KMS-11 (cell line): ENCODE measurements around the gene MYH6.

Experiments
- H2AFZ ChIP-seq: fragments of 200-600 bp; sonication (generic); 2 replicates; pipeline ENCODE4 v1.6.1; 2016; ENCODE audit warnings: antibody characterized with exemption, mixed run types, low read depth
- H3K27ac ChIP-seq: fragments of 200-600 bp; sonication (generic); 2 replicates; pipeline ENCODE4 v1.6.1; 2016; ENCODE audit warnings: mild to moderate bottlenecking, mixed run types
- H3K27me3 ChIP-seq: fragments of 200-600 bp; sonication (generic); 2 replicates; pipeline ENCODE4 v1.6.1; 2017; ENCODE audit warnings: mild to moderate bottlenecking, low read depth, mixed run types, moderate library complexity; ENCODE audit not compliant: insufficient read depth
- H3K36me3 ChIP-seq: fragments of 200-600 bp; sonication (generic); 2 replicates; pipeline ENCODE4 v1.6.1; 2017; ENCODE audit warnings: mild to moderate bottlenecking, mixed run types; ENCODE audit not compliant: insufficient read depth
- H3K4me1 ChIP-seq: fragments of 200-600 bp; sonication (generic); 2 replicates; pipeline ENCODE4 v1.6.1; 2016; ENCODE audit warnings: mild to moderate bottlenecking, low read depth, mixed run types; ENCODE audit not compliant: poor library complexity, severe bottlenecking
- H3K4me2 ChIP-seq: fragments of 200-600 bp; sonication (generic); 2 replicates; pipeline ENCODE4 v1.7.0; 2016; ENCODE audit warnings: mild to moderate bottlenecking, mixed run types
- H3K4me3 ChIP-seq: fragments of 200-600 bp; sonication (generic); IDR thresholded peaks from 2 replicates; pipeline ENCODE4 v1.6.1; 2017; ENCODE audit warnings: low read depth, low read length, mixed read lengths; ENCODE audit not compliant: insufficient read depth
- H3K79me2 ChIP-seq: fragments of 200-600 bp; sonication (generic); 2 replicates; pipeline ENCODE4 v1.6.1; 2016; ENCODE audit warnings: low read depth, mixed run types; ENCODE audit not compliant: insufficient read depth
- H3K9ac ChIP-seq: fragments of 200-600 bp; sonication (generic); 2 replicates; pipeline ENCODE4 v1.6.1; 2016; ENCODE audit warnings: mild to moderate bottlenecking, mixed run types
- H4K20me1 ChIP-seq: fragments of 200-600 bp; sonication (generic); 2 replicates; pipeline ENCODE4 v1.6.1; 2016; ENCODE audit warnings: mild to moderate bottlenecking, mixed run types; ENCODE audit not compliant: insufficient read depth
- CTCF ChIP-seq: fragments of 200-600 bp; sonication (generic); conservative IDR thresholded peaks from 2 replicates; pipeline ENCODE4 v1.6.1; 2017; ENCODE audit warnings: low read depth, mild to moderate bottlenecking, antibody characterized with exemption, low read length, moderate library complexity, mixed read lengths

The MYH6 gene

GRCh38 chr14:23405096-23405495, 3.0 kb downstream of the MYH6 start:
- Histone ChIP-seq H3K27me3 (peaks cover 28% of the 10 kb centered on the region; the same call in 1 of the 2 replicates), H3K4me2 (no peak overlapping the region), H3K9ac (no peak overlapping the region), H2AFZ (no peak overlapping the region), H3K4me3 (no peak overlapping the region), H4K20me1 (no peaks in the 10 kb centered on the region), H3K36me3 (no peaks in the 10 kb centered on the region), H3K79me2 (no peaks in the 10 kb centered on the region), H3K4me1 (no peaks in the 10 kb centered on the region), H3K27ac (no peak overlapping the region)
- TF ChIP-seq CTCF: no peak

GRCh38 chr14:23404331-23404900, 3.7 kb downstream of the MYH6 start:
- Histone ChIP-seq H3K4me2 (no peak overlapping the region), H3K79me2 (no peaks in the 10 kb centered on the region), H4K20me1 (no peaks in the 10 kb centered on the region), H3K27ac (no peak overlapping the region), H3K4me3 (no peak overlapping the region), H3K27me3 (peaks cover 24% of the 10 kb centered on the region; the same call in 1 of the 2 replicates), H3K9ac (no peak overlapping the region), H3K4me1 (no peaks in the 10 kb centered on the region), H3K36me3 (no peaks in the 10 kb centered on the region), H2AFZ (no peak overlapping the region)
- no peak for TF ChIP-seq CTCF

DNA sequence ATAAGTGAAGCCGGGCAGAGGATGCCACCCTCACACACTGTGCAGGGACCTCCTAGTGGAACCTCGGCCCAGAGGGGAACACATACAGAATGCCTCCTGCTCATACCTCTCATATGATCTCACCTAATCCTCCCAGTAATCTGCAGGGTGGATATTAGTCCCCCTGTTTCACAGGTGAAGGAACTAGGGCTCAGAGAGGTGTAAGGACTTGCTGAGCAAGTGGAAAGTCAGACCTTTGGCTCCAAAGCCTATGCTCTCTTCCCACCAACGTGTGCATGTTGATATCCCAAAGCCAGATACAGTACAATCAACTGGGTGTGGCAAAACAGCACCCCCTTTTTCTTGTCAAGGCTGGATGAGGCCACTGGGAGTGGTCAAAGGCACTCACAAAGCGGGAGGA, 4.2 kb downstream of the MYH6 start:
- no peak overlapping the region for H3K9ac ChIP-seq
- no peak overlapping the region for H3K4me3 ChIP-seq
- no peaks in the 10 kb centered on the region for H3K36me3 ChIP-seq
- H3K27me3 ChIP-seq: peaks cover 24% of the 10 kb centered on the region; the same call in 1 of the 2 replicates
- no peak overlapping the region for H3K4me2 ChIP-seq
- H3K79me2 ChIP-seq: no peaks in the 10 kb centered on the region
- H3K4me1 ChIP-seq: no peaks in the 10 kb centered on the region
- no peak overlapping the region for H2AFZ ChIP-seq
- no peak overlapping the region for H3K27ac ChIP-seq
- no peak for TF ChIP-seq CTCF
- no peaks in the 10 kb centered on the region for H4K20me1 ChIP-seq

- H3K4me3 ChIP-seq: no peak overlapping the region
Observed at GRCh38 chr14:23403139-23403438, 5.0 kb downstream of the MYH6 start.

More at GRCh38 chr14:23403139-23403438, 5.0 kb downstream of the MYH6 start:
- Histone ChIP-seq H2AFZ (no peak overlapping the region), H4K20me1 (no peaks in the 10 kb centered on the region), H3K27me3 (peaks cover 24% of the 10 kb centered on the region), H3K79me2 (no peaks in the 10 kb centered on the region), H3K4me2 (no peak overlapping the region), H3K27ac (no peak overlapping the region), H3K9ac (no peak overlapping the region), H3K36me3 (no peaks in the 10 kb centered on the region), H3K4me1 (no peaks in the 10 kb centered on the region)
- no peak for TF ChIP-seq CTCF
